H1 (cell line): ENCODE data around the gene ADAMTSL2.

Source experiments
- CTCF ChIP-seq, 3 experiments: IDR thresholded peaks; 1 replicate in 2 of 3; 2 replicates in 1 of 3; pipeline versions ENCODE4 v1.5.1 to v1.6.1; 2011; ENCODE audit warnings: low read length in 3 of 3, mild to moderate bottlenecking in 3 of 3, inconsistent platforms in 2 of 3, low read depth in 1 of 3, moderate library complexity in 1 of 3; ENCODE audit not compliant: insufficient read depth in 1 of 3; ENCODE audit errors: control extremely low read depth in 1 of 3
- EZH2 ChIP-seq: fragments of 200-600 bp; sonication (generic); IDR thresholded peaks from 2 replicates; pipeline ENCODE4 v1.7.1; 2012; ENCODE audit warnings: low read depth, mild to moderate bottlenecking, moderate library complexity, low read length, inconsistent platforms; ENCODE audit not compliant: severe bottlenecking
- SIRT6 ChIP-seq: IDR thresholded peaks from one replicate; pipeline ENCODE4 v1.7.1; 2012; ENCODE audit warnings: low read length, inconsistent platforms

- TF ChIP-seq CTCF (IDR thresholded peaks at IDR 0.05; ENCODE audit: control extremely low read depth in 1 of 3, insufficient read depth in 1 of 3, low read depth in 1 of 3, low read length in 3 of 3) (no peak), EZH2 (no peak), SIRT6 (no peak)
Observed at GRCh38 chr9:133591985-133592384, 57.5 kb downstream of the ADAMTSL2 start.
